HuH-7 (cell line): ENCODE data around the gene KCNK6.

Experiments
- DNase-seq: peaks from one replicate; pipeline ENCODE4 v3.0.0; 2011; ENCODE audit warnings: low spot score

The KCNK6 gene

GRCh38 chr19:38298821-38299680, 20.6 kb upstream of the KCNK6 start:
- no peak for DNase-seq

GRCh38 chr19:38303517-38304351, 15.9 kb upstream of the KCNK6 start, which contains the start of gene C19orf33:
C19orf33 (plus strand) TSS chr19:38304251; CDS start chr19:38304262, 11 bp downstream.
- peak; percentile 82 for DNase-seq

- no peak for DNase-seq
Measured at GRCh38 chr19:38304352-38304865, 15.2 kb upstream of the KCNK6 start.

GRCh38 chr19:38304866-38305429, 14.7 kb upstream of the KCNK6 start:
- DNase-seq: peak; percentile 96

GRCh38 chr19:38306236-38306635, 13.4 kb upstream of the KCNK6 start:
- DNase-seq: no peak

GRCh38 chr19:38307076-38307475, 12.6 kb upstream of the KCNK6 start:
- no peak for DNase-seq

- no peak for DNase-seq
Measured at GRCh38 chr19:38307597-38307996, 12.0 kb upstream of the KCNK6 start.

GRCh38 chr19:38308006-38308766, 11.5 kb upstream of the KCNK6 start:
- DNase-seq: no peak

GRCh38 chr19:38308926-38309614, 10.6 kb upstream of the KCNK6 start:
- no peak for DNase-seq

- DNase-seq: no peak
Measured at GRCh38 chr19:38309615-38310278, 9.9 kb upstream of the KCNK6 start.

GRCh38 chr19:38310279-38310670, 9.4 kb upstream of the KCNK6 start:
- no peak for DNase-seq

- DNase-seq: no peak
Measured at GRCh38 chr19:38310986-38311385, 8.7 kb upstream of the KCNK6 start.

GRCh38 chr19:38315657-38316476, 3.8 kb upstream of the KCNK6 start, which contains the start of gene YIF1B:
YIF1B (minus strand) TSS chr19:38315947; CDS start chr19:38315917, 30 bp downstream.
- DNase-seq: peak; percentile 99

- no peak for DNase-seq
Measured at GRCh38 chr19:38316477-38317067, 3.1 kb upstream of the KCNK6 start.

GRCh38 chr19:38317104-38317612, 2.5 kb upstream of the KCNK6 start:
- DNase-seq: no peak

- DNase-seq: no peak
Measured at GRCh38 chr19:38318660-38319059, 985 bp upstream of the KCNK6 start.

GRCh38 chr19:38320969-38321339, 1.3 kb downstream of the KCNK6 start:
- no peak for DNase-seq

- no peak for DNase-seq
Measured at GRCh38 chr19:38321646-38322196, 2.1 kb downstream of the KCNK6 start.

GRCh38 chr19:38323291-38323690, 3.6 kb downstream of the KCNK6 start:
- DNase-seq: no peak
